ENCODE measurements around the gene SLC17A9.

SLC17A9 gene

GRCh38 chr20:62986257-62986800 lies 33.8 kb downstream of the SLC17A9 start:
- Histone ChIP-seq H3K36me3 (ENCODE audit: control insufficient read depth, insufficient read depth, low read length) (no peaks in the 10 kb centered on the region), H3K4me3 (replicated peaks; ENCODE audit: low read depth, low read length) (no peak overlapping the region), H3K27me3 (replicated peaks; ENCODE audit: control insufficient read depth, insufficient read depth, low read length) (no peaks in the 10 kb centered on the region; the same call in none of the 2 replicates)
- TF ChIP-seq CTCF (IDR thresholded peaks at IDR 0.05; ENCODE audit: insufficient read depth, low read length, poor library complexity, severe bottlenecking) = no peak
- no peak for DNase-seq (ENCODE audit: extremely low read depth, insufficient read length)

- no peak for TF ChIP-seq CTCF (IDR thresholded peaks at IDR 0.05; ENCODE audit: insufficient read depth, low read length, poor library complexity, severe bottlenecking)
- Histone ChIP-seq H3K4me3 (replicated peaks; ENCODE audit: low read depth, low read length) (no peak overlapping the region), H3K27me3 (replicated peaks; ENCODE audit: control insufficient read depth, insufficient read depth, low read length) (no peaks in the 10 kb centered on the region; the same call in 1 of the 2 replicates), H3K36me3 (ENCODE audit: control insufficient read depth, insufficient read depth, low read length) (no peaks in the 10 kb centered on the region)
- no peak for DNase-seq (ENCODE audit: extremely low read depth, insufficient read length)
Observed at GRCh38 chr20:62987114-62987513, 34.6 kb downstream of the SLC17A9 start.

- Histone ChIP-seq H3K27me3 (replicated peaks; ENCODE audit: control insufficient read depth, insufficient read depth, low read length) (no peaks in the 10 kb centered on the region; the same call in none of the 2 replicates), H3K36me3 (ENCODE audit: control insufficient read depth, insufficient read depth, low read length) (no peaks in the 10 kb centered on the region), H3K4me3 (replicated peaks; ENCODE audit: low read depth, low read length) (no peak overlapping the region)
- DNase-seq (ENCODE audit: extremely low read depth, insufficient read length) = no peak
- no peak for TF ChIP-seq CTCF (IDR thresholded peaks at IDR 0.05; ENCODE audit: insufficient read depth, low read length, poor library complexity, severe bottlenecking)
Observed at GRCh38 chr20:62989201-62989601, 36.7 kb downstream of the SLC17A9 start.

GRCh38 chr20:62990306-62990825 lies 37.9 kb downstream of the SLC17A9 start:
- TF ChIP-seq CTCF (IDR thresholded peaks at IDR 0.05; ENCODE audit: insufficient read depth, low read length, poor library complexity, severe bottlenecking) = no peak
- Histone ChIP-seq H3K27me3 (replicated peaks; ENCODE audit: control insufficient read depth, insufficient read depth, low read length) (no peaks in the 10 kb centered on the region; the same call in none of the 2 replicates), H3K36me3 (ENCODE audit: control insufficient read depth, insufficient read depth, low read length) (no peaks in the 10 kb centered on the region), H3K4me3 (replicated peaks; ENCODE audit: low read depth, low read length) (no peak overlapping the region)
- DNase-seq (ENCODE audit: extremely low read depth, insufficient read length) = no peak

- H3K27me3 ChIP-seq (replicated peaks; ENCODE audit: control insufficient read depth, insufficient read depth, low read length) = no peaks in the 10 kb centered on the region; the same call in none of the 2 replicates
- no peak for TF ChIP-seq CTCF (IDR thresholded peaks at IDR 0.05; ENCODE audit: insufficient read depth, low read length, poor library complexity, severe bottlenecking)
- no peaks in the 10 kb centered on the region for H3K36me3 ChIP-seq (ENCODE audit: control insufficient read depth, insufficient read depth, low read length)
- no peak overlapping the region for H3K4me3 ChIP-seq (replicated peaks; ENCODE audit: low read depth, low read length)
- no peak for DNase-seq (ENCODE audit: extremely low read depth, insufficient read length)
Observed at GRCh38 chr20:62991196-62991807, 38.8 kb downstream of the SLC17A9 start.
